ENCODE measurements around the gene RPLP2. TPM values are rescaled to one million over a fixed set of nuclear protein-coding genes. Genes with fewer than 3 reads are reported as not detected.

The RPLP2 gene
- total and polyA plus RNA-seq, 2 of the 4 experiments (the other 2 are of a cell fraction): 59.9 to 1,897 TPM

DNA sequence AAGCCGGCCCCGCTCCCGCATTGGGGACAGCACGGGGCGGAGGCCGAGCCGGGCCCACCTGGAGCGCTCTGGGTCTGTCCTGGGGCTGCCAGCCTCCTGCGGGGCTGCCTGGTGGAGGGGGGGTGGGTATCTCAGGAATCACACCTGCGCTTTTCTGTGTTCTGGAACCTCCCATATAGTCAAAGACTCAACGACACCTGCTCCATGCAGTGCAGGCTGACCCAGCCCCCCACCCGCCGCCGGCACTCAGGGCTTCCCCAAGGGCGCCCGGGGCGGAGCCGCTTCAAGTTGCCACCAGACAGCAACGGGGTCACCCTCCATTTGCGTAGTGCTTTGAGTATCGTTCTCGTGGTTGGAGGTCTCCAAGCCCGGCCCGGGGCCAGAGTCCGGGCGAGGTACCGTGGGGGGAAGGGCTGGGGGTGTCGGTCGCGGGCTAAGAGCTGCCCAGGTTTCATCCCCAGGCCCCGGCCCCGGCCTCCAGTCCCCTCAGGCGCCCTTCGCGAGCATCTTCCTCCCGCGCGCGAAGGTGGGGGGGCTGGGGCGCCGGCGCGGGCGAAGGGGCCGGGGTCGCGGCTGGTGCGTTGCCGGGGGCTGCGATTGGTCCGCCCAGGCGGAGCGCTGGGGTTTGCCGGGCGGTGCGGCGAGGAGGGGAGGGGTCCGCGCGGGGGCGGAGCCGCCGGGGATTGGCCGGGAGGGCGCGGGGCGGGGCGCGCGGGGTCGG is 39.5 kb downstream of the RPLP2 start:
- no TSS peak for BruUV-seq (replicated peaks)
- WGBS, 2 experiments (ENCODE audit: extremely low coverage in 2 of 2, insufficient read length in 1 of 2): 32% methylated on average over 5 of the region's 71 CpGs; no CpG with 5 or more reads in 1 of the 2 experiments
- ATAC-seq (ENCODE audit: low read depth) (peak; percentile 57), DNase-seq (no peak)
- H4K5ac ChIP-seq (ENCODE audit: low read depth, low read length): no peak overlapping the region
- H2BK120ac ChIP-seq (ENCODE audit: low read depth, low read length): no peak overlapping the region
- peaks cover 38% of the 10 kb centered on the region for H3K4me1 ChIP-seq (ENCODE audit: control insufficient read depth, insufficient read depth, low read length)
- H3K79me1 ChIP-seq (ENCODE audit: low read depth in 1 of 2, low read length in 2 of 2): peaks cover 23 to 86% of the 10 kb centered on the region in 2 experiments
- dilution Hi-C loops (cut with HindIII; ENCODE audit: low sequenced_read_pairs, unreplicated experiment): no loop called here
- no peaks in the 10 kb centered on the region for H3K9me3 ChIP-seq (ENCODE audit: control insufficient read depth, insufficient read depth, low read length)
- intact Hi-C loops (cut with micrococcal nuclease): loop anchor here (10.0 kb wide), 1 partner anchor 206 kb away; no protein-coding TSS in a partner anchor
- no peak overlapping the region for H3K18ac ChIP-seq (ENCODE audit: low read depth, low read length)
- H3K23ac ChIP-seq (ENCODE audit: low read depth, low read length): no peak overlapping the region
- peaks cover 11% of the 10 kb centered on the region; the same call in 1 of the 2 replicates for H3K9me1 ChIP-seq (ENCODE audit: insufficient read depth, low read length)
- no peaks in the 10 kb centered on the region for H3K27me3 ChIP-seq (ENCODE audit: control insufficient read depth, insufficient read depth, low read length)
- no peak overlapping the region for H4K91ac ChIP-seq (ENCODE audit: insufficient read depth, low read depth, low read length)
- no peak overlapping the region for H2BK5ac ChIP-seq (ENCODE audit: low read depth, low read length, poor library complexity, severe bottlenecking)
- peaks cover 52% of the 10 kb centered on the region for H4K20me1 ChIP-seq (ENCODE audit: insufficient read depth, low read length)
- no peak overlapping the region for H2AK5ac ChIP-seq (ENCODE audit: low read depth, low read length)
- in situ Hi-C loops (cut with MboI; ENCODE audit: low sequenced_read_pairs): no loop called here
- H3K4me3 ChIP-seq (ENCODE audit: insufficient read depth, low read depth, low read length): peak overlapping the region; percentile 53
- H2BK20ac ChIP-seq (ENCODE audit: low read depth, low read length): no peak overlapping the region
- H4K8ac ChIP-seq (ENCODE audit: low read depth in 2 of 2, low read length in 2 of 2): peak overlapping the region in 1 of 2 experiments; percentile 27; a peak in 1 of 4 replicates
- ChIA-PET CTCF (interaction anchor here (0.8 kb wide), 1 partner anchor 10 kb away, joined by 3 read pairs; no protein-coding TSS in a partner anchor), POLR2A (ENCODE audit: unreplicated experiment) (no interaction called here)
- H3K27ac ChIP-seq (ENCODE audit: insufficient read depth, low read length): no peak overlapping the region
- peak overlapping the region; percentile 56; the same call in 1 of the 2 replicates for H3K4ac ChIP-seq (ENCODE audit: low read depth, low read length)
- peaks cover 2% of the 10 kb centered on the region; the same call in 1 of the 2 replicates for H3K36me3 ChIP-seq (ENCODE audit: control insufficient read depth, insufficient read depth, low read length)
- H2AFZ ChIP-seq (replicated peaks; ENCODE audit: low read length, poor library complexity): peak overlapping the region; percentile 47
- peak overlapping the region; percentile 21; the same call in 1 of the 2 replicates for H3K9ac ChIP-seq (ENCODE audit: low read depth, low read length)
- H3K14ac ChIP-seq (replicated peaks; ENCODE audit: low read depth, low read length): no peak overlapping the region
- H2AK9ac ChIP-seq (replicated peaks; ENCODE audit: low read depth, low read length, poor library complexity): peak overlapping the region; percentile 91
- H3K56ac ChIP-seq (ENCODE audit: extremely low read depth, insufficient read depth, low read length): no peak overlapping the region
- TF ChIP-seq MAZ (IDR thresholded peaks at IDR 0.05; ENCODE audit: borderline replicate concordance, low read depth, low read length) (0 out of 2 replicates have a peak, but pooled peaks have one; percentile 6), NFE2L2 (IDR thresholded peaks at IDR 0.05; ENCODE audit: low read depth, low read length) (no peak)
- peak overlapping the region; percentile 87 for H3K4me2 ChIP-seq (ENCODE audit: low read depth, low read length)
- H2BK15ac ChIP-seq (ENCODE audit: low read depth, low read length): no peak overlapping the region
